PFSK-1 (cell line): Measurements from ENCODE around the gene BSDC1.

ENCODE experiments used
- FOXP2 ChIP-seq: optimal IDR thresholded peaks from 2 replicates; pipeline ENCODE3; 2011; ENCODE audit warnings: borderline replicate concordance, control low read depth, inconsistent platforms; ENCODE audit not compliant: insufficient read depth; ENCODE audit errors: extremely low read length, extremely low read depth
- POLR2AphosphoS5 ChIP-seq: IDR thresholded peaks from 2 replicates; pipeline ENCODE4 v1.6.1; 2012; ENCODE audit warnings: low read depth, mild to moderate bottlenecking, control low read depth, low read length, moderate library complexity
- SIN3A ChIP-seq: IDR thresholded peaks from 2 replicates; pipeline ENCODE4 v1.6.1; 2012; ENCODE audit warnings: mild to moderate bottlenecking, low read length, moderate library complexity, borderline replicate concordance; ENCODE audit not compliant: insufficient read depth
- TAF1 ChIP-seq: IDR thresholded peaks from 2 replicates; pipeline ENCODE4 v1.6.1; 2012; ENCODE audit warnings: low read length, control low read depth, borderline replicate concordance; ENCODE audit not compliant: insufficient read depth

GRCh38 chr1:32349211-32349708 lies 45.0 kb downstream of the BSDC1 start:
- no peak for TF ChIP-seq POLR2AphosphoS5
- no peak for TF ChIP-seq SIN3A
- TF ChIP-seq TAF1: no peak
- peak; percentile 58 for TF ChIP-seq FOXP2
